SK-N-DZ (cell line): ENCODE data around the gene ZCCHC3.
"Not testable (repeated sequence)": the region's sequence is repeated elsewhere in the genome, so short reads cannot be mapped to it uniquely, and the experiment has no call there.

Experiments
- DNase-seq: peaks from one replicate; pipeline ENCODE4 v3.0.0-alpha.2; 2015; ENCODE audit warnings: low spot score

The ZCCHC3 gene

DNA sequence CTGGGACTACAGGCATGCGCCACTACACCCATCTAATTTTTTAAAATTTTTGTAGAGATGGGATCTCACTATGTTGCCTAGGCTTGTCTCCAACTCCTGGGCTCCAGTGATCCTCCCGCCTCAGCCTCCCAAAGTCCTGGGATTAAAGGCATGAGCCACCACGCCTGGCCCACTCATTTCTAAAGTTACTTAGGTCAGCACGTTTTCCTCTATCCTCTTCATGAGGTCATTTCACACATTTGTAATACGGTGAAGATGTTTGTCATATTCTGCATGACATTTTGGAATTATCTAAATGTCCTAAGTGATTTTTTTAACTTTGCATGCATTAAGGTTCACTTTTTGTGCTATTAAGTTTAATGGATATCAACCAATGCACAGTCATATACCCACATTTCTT is 16.0 kb downstream of the ZCCHC3 start:
- DNase-seq, result no peak

- no peak for DNase-seq
Observed at GRCh38 chr20:313948-314347, 16.6 kb downstream of the ZCCHC3 start.

DNA sequence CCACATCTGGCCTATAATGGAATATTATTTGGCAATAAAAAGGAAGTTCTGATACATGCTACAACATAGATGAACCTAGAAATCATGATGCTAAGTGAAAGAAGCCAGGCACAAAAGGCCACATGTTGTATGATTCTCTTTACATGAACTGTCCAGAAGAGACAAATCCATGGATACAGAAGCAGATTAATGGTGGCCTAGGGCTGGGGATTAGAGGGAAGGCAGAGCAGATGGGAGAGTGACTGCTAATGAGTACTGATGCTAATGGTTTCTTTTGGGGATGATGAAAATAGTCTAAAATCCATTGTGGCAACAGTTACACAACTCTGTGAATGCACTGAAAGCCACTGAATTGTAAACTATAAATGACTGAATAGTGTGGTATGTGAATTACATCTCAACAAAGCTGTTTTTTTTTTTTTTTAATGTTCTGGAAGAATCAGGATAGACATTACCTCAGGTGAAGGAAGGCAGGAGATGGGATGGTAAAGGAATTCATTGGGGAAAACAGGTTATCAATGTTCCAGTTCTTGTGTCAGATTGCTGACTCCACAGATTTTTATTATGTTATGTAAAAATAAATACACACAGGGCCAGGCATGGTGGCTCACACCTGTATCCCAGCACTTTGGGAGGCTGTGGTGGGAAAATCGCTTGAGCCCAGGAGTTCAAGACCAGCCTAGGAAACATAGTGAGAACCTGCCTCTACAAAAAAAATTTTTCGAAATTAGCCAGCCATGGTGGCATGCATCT is 19.1 kb downstream of the ZCCHC3 start:
- no peak for DNase-seq

- peak; percentile 96 for DNase-seq
Observed at GRCh38 chr20:324177-325044, 27.0 kb downstream of the ZCCHC3 start.

GRCh38 chr20:325045-325888 is 27.9 kb downstream of the ZCCHC3 start, which contains the start of gene SOX12:
SOX12 (plus strand) TSS chr20:325552; CDS start chr20:325925, 373 bp downstream.
- peak; percentile 94 for DNase-seq

DNA sequence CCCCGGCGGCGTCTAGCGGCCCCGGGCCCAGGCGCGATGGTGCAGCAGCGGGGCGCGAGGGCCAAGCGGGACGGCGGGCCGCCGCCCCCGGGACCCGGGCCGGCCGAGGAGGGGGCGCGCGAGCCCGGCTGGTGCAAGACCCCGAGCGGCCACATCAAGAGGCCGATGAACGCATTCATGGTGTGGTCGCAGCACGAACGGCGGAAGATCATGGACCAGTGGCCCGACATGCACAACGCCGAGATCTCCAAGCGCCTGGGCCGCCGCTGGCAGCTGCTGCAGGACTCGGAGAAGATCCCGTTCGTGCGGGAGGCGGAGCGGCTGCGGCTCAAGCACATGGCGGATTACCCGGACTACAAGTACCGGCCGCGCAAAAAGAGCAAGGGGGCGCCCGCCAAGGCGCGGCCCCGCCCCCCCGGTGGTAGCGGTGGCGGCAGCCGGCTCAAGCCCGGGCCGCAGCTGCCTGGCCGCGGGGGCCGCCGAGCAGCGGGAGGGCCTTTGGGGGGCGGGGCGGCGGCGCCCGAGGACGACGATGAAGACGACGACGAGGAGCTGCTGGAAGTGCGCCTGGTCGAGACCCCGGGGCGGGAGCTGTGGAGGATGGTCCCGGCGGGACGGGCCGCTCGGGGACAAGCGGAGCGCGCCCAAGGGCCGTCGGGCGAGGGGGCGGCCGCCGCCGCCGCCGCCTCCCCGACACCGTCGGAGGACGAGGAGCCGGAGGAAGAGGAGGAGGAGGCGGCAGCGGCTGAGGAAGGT is 28.7 kb downstream of the ZCCHC3 start:
- DNase-seq, result no peak

- DNase-seq, result no peak
Observed at GRCh38 chr20:326645-327185, 29.3 kb downstream of the ZCCHC3 start.

GRCh38 chr20:327186-328026 is 30.0 kb downstream of the ZCCHC3 start:
- peak; percentile 95 for DNase-seq

DNA sequence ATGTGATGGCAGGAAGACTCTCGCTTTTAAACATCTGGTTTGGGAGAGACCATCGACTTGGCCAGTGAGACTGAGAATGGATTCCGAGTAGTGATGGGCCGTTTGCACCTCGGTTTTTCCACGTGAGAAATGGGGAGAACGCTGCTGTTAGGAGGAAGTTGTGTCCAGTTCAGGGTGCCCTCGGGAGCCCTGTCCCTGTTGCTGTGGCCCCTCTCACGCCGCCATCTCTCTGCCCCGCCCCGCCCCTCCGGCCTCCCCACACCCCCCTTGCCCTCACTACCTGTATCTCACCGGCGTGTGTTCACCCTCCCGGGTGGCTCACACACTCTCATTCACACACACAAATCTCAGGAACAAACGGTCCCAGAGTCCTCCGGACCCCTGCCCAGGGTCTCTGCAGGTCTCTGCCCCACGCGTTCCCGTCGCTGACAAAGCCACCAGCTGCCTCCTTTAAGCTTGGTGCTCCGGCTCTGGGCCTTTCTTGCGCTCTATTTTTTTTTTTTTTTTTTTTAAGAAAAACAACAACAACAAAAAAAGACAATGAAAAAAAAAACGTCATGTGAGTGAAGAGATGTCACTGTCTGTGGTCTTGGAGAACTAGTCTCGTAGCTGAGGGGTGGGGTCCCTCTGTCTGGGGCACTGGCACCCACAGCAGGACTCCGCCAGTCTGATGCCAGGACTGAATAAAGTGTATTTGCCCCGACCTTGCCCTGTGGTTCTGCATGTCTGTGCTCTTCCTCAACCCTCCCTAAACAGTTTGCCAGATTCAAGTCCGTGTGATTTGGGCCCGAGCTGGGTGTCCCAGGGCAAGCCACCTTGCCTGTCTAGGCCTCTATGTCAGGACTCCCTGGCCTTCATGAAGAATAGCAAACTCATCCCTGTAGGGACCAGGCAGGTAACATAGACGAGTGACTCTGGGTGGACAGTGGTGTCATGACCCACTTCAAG is 30.9 kb downstream of the ZCCHC3 start:
- DNase-seq, result no peak

DNA sequence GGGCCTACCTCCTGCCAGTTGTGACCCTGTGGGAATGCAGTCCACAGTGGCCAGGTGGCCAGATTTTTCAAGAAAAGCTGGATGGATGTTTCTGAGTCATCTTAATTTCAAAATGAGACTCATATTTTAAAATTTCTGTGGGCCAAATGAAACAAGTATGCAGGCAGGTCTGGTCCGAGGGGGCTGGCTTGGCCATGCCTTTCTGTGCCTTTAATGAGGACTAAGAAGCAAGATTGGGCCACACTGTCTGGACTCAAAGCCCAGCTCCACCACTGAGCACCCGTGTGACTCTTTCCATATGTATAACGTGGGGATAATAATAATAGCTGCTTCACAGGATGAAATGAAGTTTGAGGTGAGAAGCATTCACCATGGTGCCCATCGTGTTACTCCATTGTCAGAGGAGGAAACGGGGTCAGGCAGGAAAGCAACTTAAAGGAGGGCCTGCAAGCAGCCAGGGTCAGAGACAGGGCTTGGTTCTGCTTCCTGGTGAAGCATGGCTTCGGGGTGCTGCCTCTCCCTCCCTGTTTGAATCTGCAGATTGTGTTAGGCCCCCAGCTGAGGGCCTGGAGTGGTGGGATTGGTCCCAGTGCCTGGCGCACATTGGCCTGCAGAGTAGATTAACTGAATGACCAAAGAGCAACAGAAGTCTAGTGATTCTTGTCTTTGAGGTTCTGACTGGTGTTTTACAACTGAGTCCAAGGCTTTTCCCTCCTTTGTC is 31.8 kb downstream of the ZCCHC3 start:
- no peak for DNase-seq

DNA sequence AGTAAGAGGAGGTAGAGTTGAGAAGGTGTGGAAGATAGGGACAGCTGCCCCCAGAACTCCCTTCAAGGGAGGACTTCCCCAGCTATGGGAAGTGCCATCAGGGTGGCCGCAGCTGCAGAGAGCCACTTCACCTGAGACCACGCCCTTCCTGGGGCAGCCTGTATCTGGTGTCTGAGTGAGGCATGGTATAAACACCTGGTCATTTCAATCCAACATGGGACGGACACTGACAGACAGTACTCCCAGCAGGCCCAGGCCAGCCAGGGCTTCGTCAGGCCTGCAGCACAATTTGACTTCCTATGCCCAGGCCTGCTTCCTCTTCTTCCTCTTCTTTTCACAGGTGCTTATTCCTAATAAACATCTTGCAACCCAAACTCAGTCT is 32.5 kb downstream of the ZCCHC3 start:
- DNase-seq, result no peak

GRCh38 chr20:330233-331149 is 33.1 kb downstream of the ZCCHC3 start:
- peak; percentile 82 for DNase-seq

GRCh38 chr20:334578-334977 is 37.2 kb downstream of the ZCCHC3 start:
- no peak for DNase-seq

DNA sequence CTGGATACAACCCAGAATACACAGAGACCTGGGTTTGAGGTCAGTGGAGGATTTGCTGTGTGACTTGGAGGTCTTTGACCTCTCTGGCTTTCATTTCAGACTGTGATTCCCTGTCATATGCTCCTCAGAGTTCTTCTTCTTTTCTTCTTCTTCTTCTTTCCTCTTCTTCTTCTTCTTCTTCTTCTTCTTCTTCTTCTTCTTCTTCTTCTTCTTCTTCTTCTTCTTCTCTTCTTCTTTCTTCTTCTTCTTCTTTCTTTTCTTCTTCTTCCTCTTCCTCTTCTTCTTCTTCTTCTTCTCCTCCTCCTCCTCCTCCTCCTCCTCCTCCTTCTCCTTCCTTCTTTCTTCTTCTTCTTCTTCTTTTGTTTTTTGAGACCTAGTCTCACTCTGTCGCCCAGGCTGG is 38.7 kb downstream of the ZCCHC3 start:
- DNase-seq, result not testable (repeated sequence)

GRCh38 chr20:341682-342081 is 44.3 kb downstream of the ZCCHC3 start:
- no peak for DNase-seq

- no peak for DNase-seq
Observed at GRCh38 chr20:343107-343506, 45.7 kb downstream of the ZCCHC3 start.
